NCI-H2107 (cell line): ENCODE results near the gene ASIC2.

Experiments
- DNase-seq: peaks from one replicate; lab custom pipeline; 2025; lab: John Stamatoyannopoulos, UW

The ASIC2 gene

GRCh38 chr17:33202796-33203495, 90.1 kb downstream of the ASIC2 start:
- no peak for DNase-seq

GRCh38 chr17:33202021-33202420, 91.1 kb downstream of the ASIC2 start:
- DNase-seq = no peak

GRCh38 chr17:33201283-33201682, 91.8 kb downstream of the ASIC2 start:
- no peak for DNase-seq

GRCh38 chr17:33200587-33200986, 92.5 kb downstream of the ASIC2 start:
- DNase-seq = no peak

- DNase-seq = no peak
Observed at GRCh38 chr17:33199571-33200510, 93.3 kb downstream of the ASIC2 start.

- DNase-seq = no peak
Observed at GRCh38 chr17:33198954-33199353, 94.1 kb downstream of the ASIC2 start.

GRCh38 chr17:33197342-33197741, 95.8 kb downstream of the ASIC2 start:
- no peak for DNase-seq

GRCh38 chr17:33196883-33197282, 96.2 kb downstream of the ASIC2 start:
- DNase-seq = no peak

- DNase-seq = no peak
Observed at GRCh38 chr17:33192951-33193911, 99.9 kb downstream of the ASIC2 start.

- no peak for DNase-seq
Observed at GRCh38 chr17:33183487-33184026, 109.5 kb downstream of the ASIC2 start.

GRCh38 chr17:33179151-33179550, 113.9 kb downstream of the ASIC2 start:
- no peak for DNase-seq

GRCh38 chr17:33178681-33179080, 114.4 kb downstream of the ASIC2 start:
- no peak for DNase-seq

GRCh38 chr17:33175562-33175961, 117.5 kb downstream of the ASIC2 start:
- DNase-seq = no peak

GRCh38 chr17:33171931-33172330, 121.2 kb downstream of the ASIC2 start:
- no peak for DNase-seq

- no peak for DNase-seq
Observed at GRCh38 chr17:33169580-33170285, 123.4 kb downstream of the ASIC2 start.

GRCh38 chr17:33167736-33168135, 125.4 kb downstream of the ASIC2 start:
- DNase-seq = no peak

- DNase-seq = no peak
Observed at GRCh38 chr17:33166472-33166871, 126.6 kb downstream of the ASIC2 start.

- no peak for DNase-seq
Observed at GRCh38 chr17:33164169-33164881, 128.8 kb downstream of the ASIC2 start.

- no peak for DNase-seq
Observed at GRCh38 chr17:33163533-33164168, 129.4 kb downstream of the ASIC2 start.

- DNase-seq = no peak
Observed at GRCh38 chr17:33154869-33155455, 138.1 kb downstream of the ASIC2 start.
